Astrocyte (in vitro differentiated cells and primary cell): ENCODE data around the gene RNASEH2C. TPM values are rescaled to one million over a fixed set of nuclear protein-coding genes. Genes with fewer than 3 reads are reported as not detected.

Experiments
- DNase-seq: peaks from one replicate; pipeline ENCODE4 v3.0.0-alpha.2; 2010; ENCODE audit warnings: low read depth
- FAIRE-seq: peaks from 2 replicates; lab custom pipeline; 2011; peaks lifted over from hg19 to GRCh38; lab: Jason Lieb, UNC
- H2AFZ ChIP-seq: 2 replicates; pipeline ENCODE4 v1.6.0; 2012; ENCODE audit warnings: low read depth, low read length, inconsistent platforms
- H3K27ac ChIP-seq: 2 replicates; pipeline ENCODE4 v1.5.1; 2011; ENCODE audit warnings: low read depth, low read length, inconsistent platforms
- H3K27me3 ChIP-seq: 2 replicates; pipeline ENCODE4 v1.6.0; 2011; ENCODE audit warnings: low read length, inconsistent platforms; ENCODE audit not compliant: insufficient read depth
- H3K36me3 ChIP-seq: 2 replicates; pipeline ENCODE4 v1.5.1; 2011; ENCODE audit warnings: low read length, inconsistent platforms; ENCODE audit not compliant: insufficient read depth
- H3K4me1 ChIP-seq: 2 replicates; pipeline ENCODE4 v1.5.1; 2011; ENCODE audit warnings: low read length, inconsistent platforms; ENCODE audit not compliant: insufficient read depth
- H3K4me2 ChIP-seq: 2 replicates; pipeline ENCODE4 v1.6.0; 2012; ENCODE audit warnings: low read length, inconsistent platforms
- H3K4me3 ChIP-seq: 2 replicates; pipeline ENCODE4 v1.5.1; 2011; ENCODE audit warnings: low read depth, mild to moderate bottlenecking, low read length, inconsistent platforms; ENCODE audit not compliant: insufficient read depth
- H3K79me2 ChIP-seq: 2 replicates; pipeline ENCODE4 v1.6.0; 2012; ENCODE audit warnings: mild to moderate bottlenecking, low read length, inconsistent platforms; ENCODE audit not compliant: insufficient read depth
- H3K9ac ChIP-seq: 2 replicates; pipeline ENCODE4 v1.6.0; 2012; ENCODE audit warnings: mild to moderate bottlenecking, low read length, inconsistent platforms
- H3K9me3 ChIP-seq: 2 replicates; pipeline ENCODE4 v1.5.1; 2012; ENCODE audit warnings: low read depth, mild to moderate bottlenecking, low read length, inconsistent platforms; ENCODE audit not compliant: insufficient read depth
- H4K20me1 ChIP-seq: 2 replicates; pipeline ENCODE4 v1.6.0; 2012; ENCODE audit warnings: low read length, inconsistent platforms; ENCODE audit not compliant: insufficient read depth
- H3K27ac Mint-ChIP-seq: one replicate; pipeline ENCODE4 v1.8.0; 2021; ENCODE audit warnings: mild to moderate bottlenecking, mixed read lengths; ENCODE audit not compliant: unreplicated experiment
- H3K27me3 Mint-ChIP-seq: one replicate; pipeline ENCODE4 v1.8.0; 2021; ENCODE audit warnings: low read depth, mixed read lengths; ENCODE audit not compliant: unreplicated experiment
- H3K36me3 Mint-ChIP-seq: one replicate; pipeline ENCODE4 v1.8.0; 2021; ENCODE audit warnings: low read depth, mixed read lengths; ENCODE audit not compliant: unreplicated experiment
- H3K4me1 Mint-ChIP-seq: one replicate; pipeline ENCODE4 v1.8.0; 2021; ENCODE audit warnings: low read depth, mixed read lengths; ENCODE audit not compliant: unreplicated experiment
- H3K4me3 Mint-ChIP-seq: one replicate; pipeline ENCODE4 v1.8.0; 2021; ENCODE audit warnings: mild to moderate bottlenecking, moderate library complexity, mixed read lengths; ENCODE audit not compliant: unreplicated experiment
- H3K9me3 Mint-ChIP-seq: one replicate; pipeline ENCODE4 v1.8.0; 2021; ENCODE audit warnings: mild to moderate bottlenecking, mixed read lengths; ENCODE audit not compliant: unreplicated experiment
- CTCF ChIP-seq: IDR thresholded peaks from 2 replicates; pipeline ENCODE4 v1.5.1; 2011; ENCODE audit warnings: low read depth, mild to moderate bottlenecking, inconsistent platforms, low read length, moderate library complexity; ENCODE audit not compliant: insufficient read depth
- EZH2 ChIP-seq: IDR thresholded peaks from 2 replicates; pipeline ENCODE4 v1.6.1; 2012; ENCODE audit warnings: mild to moderate bottlenecking, low read length, inconsistent platforms; ENCODE audit not compliant: insufficient read depth
- total RNA-seq: library from RNA; stranded (reverse); gene quantifications from 2 replicates; pipeline ENCODE4 v1.2.1, GENCODE V29; 2021

The RNASEH2C gene
- total RNA-seq, 1 donor from 2014 or later = 25.0 TPM

GRCh38 chr11:65672982-65673381 lies 47.6 kb downstream of the RNASEH2C start:
- TF ChIP-seq CTCF (no peak), EZH2 (no peak)
- H3K4me1 Mint-ChIP-seq = no peaks in the 10 kb centered on the region
- no peaks in the 10 kb centered on the region for H3K9me3 Mint-ChIP-seq
- Histone ChIP-seq H3K27ac (no peak overlapping the region), H3K4me2 (no peak overlapping the region), H3K36me3 (no peaks in the 10 kb centered on the region), H3K9ac (no peak overlapping the region), H3K27me3 (no peaks in the 10 kb centered on the region), H3K4me3 (no peak overlapping the region), H3K79me2 (no peaks in the 10 kb centered on the region), H2AFZ (no peak overlapping the region), H3K9me3 (no peaks in the 10 kb centered on the region), H3K4me1 (no peaks in the 10 kb centered on the region), H4K20me1 (no peaks in the 10 kb centered on the region)
- FAIRE-seq = no peak
- no peak overlapping the region for H3K27ac Mint-ChIP-seq
- DNase-seq = no peak
- H3K36me3 Mint-ChIP-seq = no peaks in the 10 kb centered on the region
- H3K4me3 Mint-ChIP-seq = no peak overlapping the region
- H3K27me3 Mint-ChIP-seq = no peaks in the 10 kb centered on the region

DNA sequence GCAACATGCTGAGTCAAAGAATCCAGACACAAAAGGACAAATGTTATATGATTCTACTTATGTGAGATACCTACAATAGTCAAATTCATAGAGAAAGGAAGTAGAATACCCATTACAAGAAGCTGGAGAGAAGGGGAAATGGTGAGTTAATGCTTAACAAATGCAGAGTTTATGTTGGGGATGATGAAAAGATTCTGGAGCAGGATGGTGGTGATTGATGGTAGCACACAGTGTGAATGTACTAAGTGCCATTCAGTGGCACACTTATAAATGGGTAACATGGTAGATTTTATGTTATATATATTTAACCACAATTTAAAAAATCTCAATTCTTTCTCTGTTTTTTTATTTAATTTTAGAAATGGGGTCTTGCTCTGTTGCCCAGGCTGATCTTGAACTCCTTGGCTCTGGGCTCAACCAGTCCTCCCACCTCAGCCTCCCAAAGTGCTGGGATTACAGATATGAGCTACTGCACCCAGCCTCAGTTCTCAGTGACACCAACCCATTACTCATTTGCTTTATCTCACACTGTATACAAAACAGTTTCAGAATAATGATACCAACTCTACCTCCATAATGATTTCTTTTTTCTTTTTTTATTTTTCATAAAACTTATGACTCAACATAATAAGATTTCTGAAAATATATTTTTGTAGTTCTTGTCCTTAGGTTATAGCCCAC lies 48.3 kb downstream of the RNASEH2C start:
- Mint-ChIP-seq H3K4me3 (peak overlapping the region; percentile 6), H3K27me3 (no peaks in the 10 kb centered on the region), H3K4me1 (no peaks in the 10 kb centered on the region), H3K9me3 (no peaks in the 10 kb centered on the region), H3K36me3 (no peaks in the 10 kb centered on the region), H3K27ac (no peak overlapping the region)
- no peak overlapping the region for H3K9ac ChIP-seq
- no peak overlapping the region for H3K4me2 ChIP-seq
- H4K20me1 ChIP-seq = no peaks in the 10 kb centered on the region
- no peaks in the 10 kb centered on the region for H3K79me2 ChIP-seq
- H3K27me3 ChIP-seq = no peaks in the 10 kb centered on the region
- H3K4me3 ChIP-seq = no peak overlapping the region
- no peak overlapping the region for H3K27ac ChIP-seq
- no peaks in the 10 kb centered on the region for H3K36me3 ChIP-seq
- TF ChIP-seq EZH2 (no peak), CTCF (no peak)
- no peak for FAIRE-seq
- no peak overlapping the region for H2AFZ ChIP-seq
- no peaks in the 10 kb centered on the region for H3K9me3 ChIP-seq
- no peaks in the 10 kb centered on the region for H3K4me1 ChIP-seq
- DNase-seq = no peak

Other genes with a start within 250 kb of the RNASEH2C start
- gene MALAT1, start 221.8 kb downstream of the RNASEH2C start, total RNA-seq = 7,772 and 8,991 TPM in 2 replicates
- 106 and 128 TPM in 2 replicates for gene SCYL1, start 195.7 kb downstream of the RNASEH2C start, total RNA-seq
- 33.2 and 36.5 TPM in 2 replicates for gene LTBP3, start 162.4 kb downstream of the RNASEH2C start, total RNA-seq
- 40.4 and 45.1 TPM in 2 replicates for gene ZNRD2, start 150.3 kb downstream of the RNASEH2C start, total RNA-seq
- gene FAM89B, start 148.3 kb downstream of the RNASEH2C start, total RNA-seq = 45.2 and 47.5 TPM in 2 replicates
- gene EHBP1L1, start 144.7 kb downstream of the RNASEH2C start, total RNA-seq = 9.4 and 10.1 TPM in 2 replicates
- 0.84 TPM in 1 of 2 replicates, not detected in the other for gene KCNK7, start 125.0 kb downstream of the RNASEH2C start, total RNA-seq
- gene MAP3K11, start 106.6 kb downstream of the RNASEH2C start, total RNA-seq = 55.4 and 61.3 TPM in 2 replicates
- 45.6 and 51.2 TPM in 2 replicates for gene PCNX3, start 105.0 kb downstream of the RNASEH2C start, total RNA-seq
- 19.0 and 26.7 TPM in 2 replicates for gene SIPA1, start 82.7 kb downstream of the RNASEH2C start, total RNA-seq
- gene RELA, start 57.9 kb downstream of the RNASEH2C start, total RNA-seq = 62.2 and 68.9 TPM in 2 replicates
- 26.8 and 31.4 TPM in 2 replicates for gene KAT5, start 8.5 kb downstream of the RNASEH2C start, total RNA-seq
- gene AP5B1, start 60.2 kb upstream of the RNASEH2C start, total RNA-seq = 10.4 and 10.9 TPM in 2 replicates
- 0.22 and 1.0 TPM in 2 replicates for gene OVOL1, start 66.3 kb upstream of the RNASEH2C start, total RNA-seq
- 1.2 and 1.5 TPM in 2 replicates for gene SNX32, start 113.2 kb upstream of the RNASEH2C start, total RNA-seq
- gene CFL1, start 137.4 kb upstream of the RNASEH2C start, total RNA-seq = 1,793 and 1,931 TPM in 2 replicates
- gene MUS81, start 139.6 kb upstream of the RNASEH2C start, total RNA-seq = 59.9 and 64.3 TPM in 2 replicates
- 97.3 and 119 TPM in 2 replicates for gene EFEMP2, start 152.0 kb upstream of the RNASEH2C start, total RNA-seq
- not detected in 2 replicates for gene CTSW, start 159.0 kb upstream of the RNASEH2C start, total RNA-seq
- gene FIBP, start 167.7 kb upstream of the RNASEH2C start, total RNA-seq = 67.4 and 68.7 TPM in 2 replicates
- gene CCDC85B, start 169.9 kb upstream of the RNASEH2C start, total RNA-seq = 29.9 and 31.4 TPM in 2 replicates
- gene FOSL1, start 179.6 kb upstream of the RNASEH2C start, total RNA-seq = 24.5 and 37.9 TPM in 2 replicates
- gene C11orf68, start 198.3 kb upstream of the RNASEH2C start, total RNA-seq = 34.6 and 35.3 TPM in 2 replicates
- 158 and 169 TPM in 2 replicates for gene DRAP1, start 198.6 kb upstream of the RNASEH2C start, total RNA-seq
- gene TSGA10IP, start 224.7 kb upstream of the RNASEH2C start, total RNA-seq = not detected in 2 replicates
- 36.3 and 36.5 TPM in 2 replicates for gene SART1, start 240.9 kb upstream of the RNASEH2C start, total RNA-seq